GM12872 (cell line): ENCODE measurements around the gene FBXO42.

Experiments
- CTCF ChIP-seq: IDR thresholded peaks from 3 replicates; pipeline ENCODE4 v1.5.1; 2011; ENCODE audit warnings: low read depth, mild to moderate bottlenecking, low read length, moderate library complexity; ENCODE audit not compliant: insufficient read depth

Gene FBXO42

GRCh38 chr1:16202281-16203210, 149.7 kb downstream of the FBXO42 start:
- no peak for TF ChIP-seq CTCF

DNA sequence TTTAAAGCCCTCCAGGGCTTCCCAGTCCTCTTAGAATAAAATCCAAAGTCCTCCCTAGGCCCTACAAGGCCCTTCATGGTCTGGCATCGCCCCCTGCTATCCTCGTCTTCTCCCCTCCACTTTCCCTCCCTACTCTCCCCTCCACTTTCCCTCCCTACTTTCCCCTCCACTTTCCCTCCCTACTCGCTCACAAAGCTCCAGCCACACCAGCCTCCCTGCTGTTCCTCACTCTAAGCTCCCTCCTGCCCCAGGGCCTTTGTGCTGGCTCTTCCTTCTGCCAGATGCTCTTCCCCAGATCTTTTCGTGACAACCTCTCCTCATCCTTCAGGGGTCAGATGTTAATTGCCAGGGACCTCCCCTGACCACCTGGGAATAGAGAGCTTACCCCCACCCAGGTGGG, 152.6 kb downstream of the FBXO42 start:
- TF ChIP-seq CTCF, result no peak

DNA sequence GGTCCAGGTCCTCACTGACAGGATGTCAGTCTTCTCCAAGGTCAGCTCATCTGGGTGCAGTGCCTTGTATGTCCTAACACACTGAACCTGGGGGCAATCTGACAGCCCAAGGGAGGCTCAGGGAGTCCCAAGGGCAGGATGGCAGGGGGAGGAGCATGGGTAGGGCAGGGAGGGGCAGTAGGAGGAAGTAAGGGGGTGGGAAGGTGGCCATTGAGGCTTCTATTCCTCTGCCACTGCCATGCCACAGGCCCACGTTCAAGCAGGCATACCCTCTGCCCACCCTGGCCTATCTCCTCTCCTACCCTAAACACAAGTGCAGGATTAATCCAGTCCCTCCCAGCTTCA, 153.2 kb downstream of the FBXO42 start:
- TF ChIP-seq CTCF, result no peak

GRCh38 chr1:16198444-16199156, 153.7 kb downstream of the FBXO42 start:
- TF ChIP-seq CTCF, result no peak

GRCh38 chr1:16196874-16197273, 155.4 kb downstream of the FBXO42 start:
- no peak for TF ChIP-seq CTCF
